ENCODE measurements around the gene SLC25A21. TPM values are rescaled to one million over a fixed set of nuclear protein-coding genes. Genes with fewer than 3 reads are reported as not detected.

The SLC25A21 gene
- total RNA-seq, 2 donors from 2014 or later = 0.14 to 0.64 TPM

- ATAC-seq (no peak), DNase-seq (no peak)
- intact Hi-C loops (cut with DNase I, micrococcal nuclease) = no loop called here
These were observed 111.7 kb downstream of the SLC25A21 start for GRCh38 chr14:37060496-37061260.

GRCh38 chr14:37057776-37058175 lies 114.6 kb downstream of the SLC25A21 start:
- ATAC-seq = no peak
- DNase-seq = no peak
- intact Hi-C loops (cut with DNase I, micrococcal nuclease) = no loop called here

GRCh38 chr14:37056473-37056872 lies 115.9 kb downstream of the SLC25A21 start:
- intact Hi-C loops (cut with DNase I, micrococcal nuclease) = no loop called here
- DNase-seq = no peak
- ATAC-seq = no peak

- ATAC-seq = no peak
- no peak for DNase-seq
- intact Hi-C loops (cut with DNase I, micrococcal nuclease) = no loop called here
These were observed 117.5 kb downstream of the SLC25A21 start for GRCh38 chr14:37054869-37055268.

GRCh38 chr14:37054144-37054543 lies 118.3 kb downstream of the SLC25A21 start:
- no peak for ATAC-seq
- no peak for DNase-seq
- intact Hi-C loops (cut with DNase I, micrococcal nuclease) = no loop called here

GRCh38 chr14:37051680-37052079 lies 120.7 kb downstream of the SLC25A21 start:
- intact Hi-C loops (cut with DNase I, micrococcal nuclease) = no loop called here
- ATAC-seq (no peak), DNase-seq (no peak)

GRCh38 chr14:37051153-37051552 lies 121.3 kb downstream of the SLC25A21 start:
- no peak for DNase-seq
- intact Hi-C loops (cut with DNase I, micrococcal nuclease) = no loop called here
- ATAC-seq = no peak

- intact Hi-C loops (cut with DNase I, micrococcal nuclease) = no loop called here
- DNase-seq (no peak), ATAC-seq (no peak)
These were observed 123.7 kb downstream of the SLC25A21 start for GRCh38 chr14:37048666-37049071.

- no peak for DNase-seq
- intact Hi-C loops (cut with DNase I, micrococcal nuclease) = no loop called here
- ATAC-seq = no peak
These were observed 124.4 kb downstream of the SLC25A21 start for GRCh38 chr14:37047996-37048395.

GRCh38 chr14:37047226-37047625 lies 125.2 kb downstream of the SLC25A21 start:
- DNase-seq (no peak), ATAC-seq (no peak)
- intact Hi-C loops (cut with DNase I, micrococcal nuclease) = no loop called here

- ATAC-seq = no peak
- DNase-seq = no peak
- intact Hi-C loops (cut with DNase I, micrococcal nuclease) = no loop called here
These were observed 125.6 kb downstream of the SLC25A21 start for GRCh38 chr14:37046815-37047214.

- intact Hi-C loops (cut with DNase I, micrococcal nuclease) = no loop called here
- no peak for ATAC-seq
- no peak for DNase-seq
These were observed 126.9 kb downstream of the SLC25A21 start for GRCh38 chr14:37045340-37046061.

- no peak for ATAC-seq
- intact Hi-C loops (cut with DNase I, micrococcal nuclease) = no loop called here
- no peak for DNase-seq
These were observed 134.6 kb downstream of the SLC25A21 start for GRCh38 chr14:37037636-37038387.

- ATAC-seq = no peak
- intact Hi-C loops (cut with DNase I, micrococcal nuclease) = no loop called here
- DNase-seq = no peak
These were observed 135.6 kb downstream of the SLC25A21 start for GRCh38 chr14:37036669-37037341.

GRCh38 chr14:37035401-37035800 lies 137.0 kb downstream of the SLC25A21 start:
- ATAC-seq = no peak
- no peak for DNase-seq
- intact Hi-C loops (cut with DNase I, micrococcal nuclease) = no loop called here

GRCh38 chr14:37034410-37035285 lies 137.8 kb downstream of the SLC25A21 start:
- intact Hi-C loops (cut with DNase I, micrococcal nuclease) = no loop called here
- no peak for ATAC-seq
- DNase-seq = no peak

GRCh38 chr14:37032863-37033262 lies 139.5 kb downstream of the SLC25A21 start:
- intact Hi-C loops (cut with DNase I, micrococcal nuclease) = no loop called here
- no peak for DNase-seq

GRCh38 chr14:37027188-37027824 lies 145.1 kb downstream of the SLC25A21 start:
- ATAC-seq = no peak
- intact Hi-C loops (cut with DNase I, micrococcal nuclease) = no loop called here

More at GRCh38 chr14:37032863-37033262, 139.5 kb downstream of the SLC25A21 start:
- ATAC-seq = no peak

More at GRCh38 chr14:37027188-37027824, 145.1 kb downstream of the SLC25A21 start:
- no peak for DNase-seq

All from left colon (tissue), 2 donors.